Liver (tissue), 9 donors: ENCODE measurements around the gene TMPRSS2. TPM values are rescaled to one million over a fixed set of nuclear protein-coding genes. Genes with fewer than 3 reads are reported as not detected.

ENCODE experiments used
- DNase-seq: peaks from one replicate; pipeline ENCODE4 v3.0.0-alpha.2; 2017; ENCODE audit warnings: low spot score
- H3K27ac ChIP-seq, 2 donors: one replicate each; pipeline ENCODE4 v1.7.0; 2013; ENCODE audit warnings: inconsistent platforms in 2 of 2, low read length in 2 of 2, control low read depth in 1 of 2, low read depth in 1 of 2, mild to moderate bottlenecking in 1 of 2
- H3K27me3 ChIP-seq, 4 donors: one replicate each; pipeline versions ENCODE4 v1.6.1 to v1.7.0; 2013; ENCODE audit warnings: low read length in 3 of 4, inconsistent platforms in 1 of 4, mild to moderate bottlenecking in 1 of 4, moderate library complexity in 1 of 4; ENCODE audit not compliant: control insufficient read depth in 4 of 4, insufficient read depth in 4 of 4
- H3K36me3 ChIP-seq, 4 donors: one replicate each; pipeline versions ENCODE4 v1.6.1 to v1.7.0; 2013; ENCODE audit warnings: low read length in 3 of 4, mild to moderate bottlenecking in 3 of 4, low read depth in 1 of 4, moderate library complexity in 1 of 4; ENCODE audit not compliant: control insufficient read depth in 4 of 4, insufficient read depth in 3 of 4
- H3K4me1 ChIP-seq, 4 donors: one replicate each; pipeline versions ENCODE4 v1.6.1 to v1.7.0; 2013; ENCODE audit warnings: low read length in 3 of 4, mild to moderate bottlenecking in 3 of 4, moderate library complexity in 1 of 4; ENCODE audit not compliant: control insufficient read depth in 4 of 4, insufficient read depth in 4 of 4
- H3K4me3 ChIP-seq, 3 donors: one replicate each; pipeline versions ENCODE4 v1.6.1 to v1.7.0; 2013; ENCODE audit warnings: low read length in 3 of 3, control low read depth in 1 of 3, low read depth in 1 of 3, mild to moderate bottlenecking in 1 of 3
- H3K9ac ChIP-seq, 2 donors: one replicate each; pipeline ENCODE4 v1.7.0; 2013; ENCODE audit warnings: low read length in 2 of 2, mild to moderate bottlenecking in 2 of 2, moderate library complexity in 2 of 2, control low read depth in 1 of 2, low read depth in 1 of 2
- H3K9me3 ChIP-seq, 4 donors: one replicate each; pipeline versions ENCODE4 v1.6.1 to v1.7.0; 2013; ENCODE audit warnings: low read length in 3 of 4; ENCODE audit not compliant: control insufficient read depth in 4 of 4
- HNF4A ChIP-seq, 2 donors: conservative IDR thresholded peaks; 2 replicates each; pipeline ENCODE4 v1.6.1; 2016; ENCODE audit warnings: antibody characterized with exemption in 2 of 2, mild to moderate bottlenecking in 2 of 2
- RAD21 ChIP-seq, 2 donors: IDR thresholded peaks; 2 replicates each; pipeline ENCODE4 v1.6.1; 2016; ENCODE audit warnings: antibody characterized with exemption in 2 of 2, mild to moderate bottlenecking in 2 of 2
- RXRA ChIP-seq, 2 donors: IDR thresholded peaks; 2 replicates each; pipeline ENCODE4 v1.6.1; 2017 to 2018; ENCODE audit warnings: antibody characterized with exemption in 2 of 2, mild to moderate bottlenecking in 1 of 2
- SP1 ChIP-seq: IDR thresholded peaks from 2 replicates; pipeline ENCODE4 v1.6.1; 2018; ENCODE audit warnings: antibody characterized with exemption, mild to moderate bottlenecking
- TAF1 ChIP-seq: conservative IDR thresholded peaks from 2 replicates; pipeline ENCODE4 v1.6.1; 2016; ENCODE audit warnings: antibody characterized with exemption, mild to moderate bottlenecking
- YY1 ChIP-seq: IDR thresholded peaks from 2 replicates; pipeline ENCODE4 v1.6.1; 2016; ENCODE audit warnings: antibody characterized with exemption, mild to moderate bottlenecking
- WGBS: extraction: QIAGEN DNeasy Blood & Tissue Kit; methylation state at CpG from one replicate; pipeline ENCODE4 v1.1.7; 2013; 5-methylcytosine and 5-hydroxymethylcytosine counted together
- polyA plus RNA-seq, 2 donors: library from polyadenylated mRNA; stranded (reverse) in 1 of 2; unstranded in 1 of 2; fragments of 200-250 nt in 1 of 2; fragments of >200 nt in 1 of 2; fragmentation: Nextera tagmentation in 1 of 2; extraction: Ambion mirVana in 1 of 2; gene quantifications; one replicate each; pipeline versions ENCODE4 v1.2.1 to v1.2.3, GENCODE V29; 2013 to 2015
- total RNA-seq, 2 donors: library from RNA; depleted of rRNA; stranded (reverse); fragments of >200 nt; gene quantifications; one replicate each; pipeline ENCODE4 v1.2.3, GENCODE V29; 2014
- TF ChIP-seq, protein P1 (sequence below): IDR thresholded peaks from 2 replicates; pipeline ENCODE4 v1.6.1; 2016; ENCODE audit warnings: antibody characterized with exemption
- TF ChIP-seq, protein P2 (sequence below): IDR thresholded peaks from 2 replicates; pipeline ENCODE4 v1.6.1; 2016; ENCODE audit warnings: antibody characterized with exemption, mild to moderate bottlenecking
- TF ChIP-seq, protein P3 (sequence below): fragments of 150-350 bp; IDR thresholded peaks from 2 replicates; pipeline ENCODE4 v1.5.1; 2017; ENCODE audit warnings: improper control_type of control experiment, low read depth, low read length; ENCODE audit not compliant: missing input control
- donor health status: healthy.
- donor health status: healthy.
- donor health status: healthy.
- donor health status: healthy.
- donor health status: healthy.

The TMPRSS2 gene
- total RNA-seq (10 to 100 TPM in 1 of 2 donors, under 1 TPM in 1; 0.14 to 32.0 TPM), polyA plus RNA-seq (10 to 100 TPM in 1 of 2 donors, 1 to 10 TPM in 1; 4.6 to 18.2 TPM)

DNA sequence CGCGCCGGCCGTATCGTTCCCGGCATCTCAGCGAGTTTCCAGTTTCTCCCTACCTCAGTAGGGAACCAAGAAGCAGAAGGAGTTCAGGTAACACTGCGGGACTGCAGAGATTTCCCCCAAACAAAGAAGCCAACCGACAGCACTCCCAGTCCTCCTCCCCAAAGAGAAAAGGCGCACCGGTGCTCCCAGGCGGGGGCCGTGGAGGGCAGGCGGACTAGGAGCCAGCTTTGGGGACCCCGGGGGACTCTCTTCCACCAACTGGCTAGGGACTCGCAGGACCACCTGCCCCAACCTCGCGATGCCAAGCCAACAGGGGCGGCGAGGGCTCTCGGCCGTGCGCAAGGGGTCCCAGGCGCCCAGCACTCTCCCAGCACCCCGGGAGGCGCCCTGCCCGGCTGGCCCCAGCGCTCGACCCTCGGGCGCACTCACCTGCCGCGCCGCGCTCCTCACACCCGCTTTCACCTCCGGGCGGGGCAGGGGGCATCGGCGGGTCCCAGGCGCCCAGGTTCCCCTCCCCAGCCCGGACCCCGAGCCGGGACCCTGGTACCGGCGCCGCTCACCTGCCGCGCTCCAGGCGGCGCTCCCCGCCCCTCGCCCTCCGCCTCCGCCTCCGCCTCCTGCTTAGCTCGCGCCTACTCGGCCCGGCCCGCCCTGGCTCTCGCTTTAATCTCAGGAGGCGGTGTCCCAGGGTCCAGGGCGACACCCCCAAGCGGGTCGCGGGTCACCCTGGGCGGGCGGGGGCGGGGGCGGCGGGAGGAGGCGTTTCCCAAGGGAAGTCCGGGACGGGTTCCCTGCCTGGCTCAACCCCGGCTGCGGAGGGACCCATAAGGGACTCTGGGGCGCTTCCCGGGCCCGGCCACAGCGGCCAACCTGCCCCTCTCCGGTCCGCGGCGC, at the start of gene TMPRSS2:
Gene TMPRSS2, minus strand, starts transcription at position 638 of the 894 bp plus-strand sequence. CDS start 10,025 bp downstream, outside the sequence.
- TF ChIP-seq RXRA (IDR thresholded peaks at IDR 0.05) (peak; percentile 10 to 41), HNF4A (conservative IDR thresholded peaks at IDR 0.05) (peak; percentile 53 to 63), YY1 (no peak), SP1 (peak; percentile 18), RAD21 (IDR thresholded peaks at IDR 0.05) (peak in 1 of 2 donors; percentile 5)
- TF ChIP-seq, protein P1, sequence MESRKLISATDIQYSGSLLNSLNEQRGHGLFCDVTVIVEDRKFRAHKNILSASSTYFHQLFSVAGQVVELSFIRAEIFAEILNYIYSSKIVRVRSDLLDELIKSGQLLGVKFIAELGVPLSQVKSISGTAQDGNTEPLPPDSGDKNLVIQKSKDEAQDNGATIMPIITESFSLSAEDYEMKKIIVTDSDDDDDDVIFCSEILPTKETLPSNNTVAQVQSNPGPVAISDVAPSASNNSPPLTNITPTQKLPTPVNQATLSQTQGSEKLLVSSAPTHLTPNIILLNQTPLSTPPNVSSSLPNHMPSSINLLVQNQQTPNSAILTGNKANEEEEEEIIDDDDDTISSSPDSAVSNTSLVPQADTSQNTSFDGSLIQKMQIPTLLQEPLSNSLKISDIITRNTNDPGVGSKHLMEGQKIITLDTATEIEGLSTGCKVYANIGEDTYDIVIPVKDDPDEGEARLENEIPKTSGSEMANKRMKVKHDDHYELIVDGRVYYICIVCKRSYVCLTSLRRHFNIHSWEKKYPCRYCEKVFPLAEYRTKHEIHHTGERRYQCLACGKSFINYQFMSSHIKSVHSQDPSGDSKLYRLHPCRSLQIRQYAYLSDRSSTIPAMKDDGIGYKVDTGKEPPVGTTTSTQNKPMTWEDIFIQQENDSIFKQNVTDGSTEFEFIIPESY = no peak
- TF ChIP-seq, protein P2, sequence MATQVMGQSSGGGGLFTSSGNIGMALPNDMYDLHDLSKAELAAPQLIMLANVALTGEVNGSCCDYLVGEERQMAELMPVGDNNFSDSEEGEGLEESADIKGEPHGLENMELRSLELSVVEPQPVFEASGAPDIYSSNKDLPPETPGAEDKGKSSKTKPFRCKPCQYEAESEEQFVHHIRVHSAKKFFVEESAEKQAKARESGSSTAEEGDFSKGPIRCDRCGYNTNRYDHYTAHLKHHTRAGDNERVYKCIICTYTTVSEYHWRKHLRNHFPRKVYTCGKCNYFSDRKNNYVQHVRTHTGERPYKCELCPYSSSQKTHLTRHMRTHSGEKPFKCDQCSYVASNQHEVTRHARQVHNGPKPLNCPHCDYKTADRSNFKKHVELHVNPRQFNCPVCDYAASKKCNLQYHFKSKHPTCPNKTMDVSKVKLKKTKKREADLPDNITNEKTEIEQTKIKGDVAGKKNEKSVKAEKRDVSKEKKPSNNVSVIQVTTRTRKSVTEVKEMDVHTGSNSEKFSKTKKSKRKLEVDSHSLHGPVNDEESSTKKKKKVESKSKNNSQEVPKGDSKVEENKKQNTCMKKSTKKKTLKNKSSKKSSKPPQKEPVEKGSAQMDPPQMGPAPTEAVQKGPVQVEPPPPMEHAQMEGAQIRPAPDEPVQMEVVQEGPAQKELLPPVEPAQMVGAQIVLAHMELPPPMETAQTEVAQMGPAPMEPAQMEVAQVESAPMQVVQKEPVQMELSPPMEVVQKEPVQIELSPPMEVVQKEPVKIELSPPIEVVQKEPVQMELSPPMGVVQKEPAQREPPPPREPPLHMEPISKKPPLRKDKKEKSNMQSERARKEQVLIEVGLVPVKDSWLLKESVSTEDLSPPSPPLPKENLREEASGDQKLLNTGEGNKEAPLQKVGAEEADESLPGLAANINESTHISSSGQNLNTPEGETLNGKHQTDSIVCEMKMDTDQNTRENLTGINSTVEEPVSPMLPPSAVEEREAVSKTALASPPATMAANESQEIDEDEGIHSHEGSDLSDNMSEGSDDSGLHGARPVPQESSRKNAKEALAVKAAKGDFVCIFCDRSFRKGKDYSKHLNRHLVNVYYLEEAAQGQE = peak; percentile 82
- H3K9ac ChIP-seq = peak within 1 kb of the TSS; percentile 22 to 54

DNA sequence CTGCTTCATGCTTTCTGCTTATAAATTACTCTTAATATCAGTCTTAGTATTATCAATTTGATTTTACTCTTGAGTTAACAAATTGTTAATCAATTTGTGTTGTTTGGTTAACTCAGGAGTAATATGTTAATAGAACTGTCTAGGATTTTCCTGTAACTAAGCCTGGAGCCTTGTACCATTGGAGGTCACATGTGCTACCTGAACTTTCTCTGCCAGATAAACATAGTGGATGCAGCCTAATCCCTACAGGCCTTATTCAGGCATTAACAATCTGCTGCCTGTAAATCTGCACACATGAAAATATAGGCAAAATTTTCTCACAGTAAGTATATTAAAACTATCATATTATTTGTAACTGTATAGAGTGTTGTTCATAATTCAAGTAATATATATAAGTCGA, 47.1 kb upstream of the TMPRSS2 start:
- no peaks in the 10 kb centered on the region for H3K9me3 ChIP-seq
- no peak overlapping the region for H3K9ac ChIP-seq
- 93% methylated on average over 1 of the region's 1 CpG for WGBS
- no peak for DNase-seq
- no peak overlapping the region for H3K4me3 ChIP-seq
- TF ChIP-seq, protein P3, sequence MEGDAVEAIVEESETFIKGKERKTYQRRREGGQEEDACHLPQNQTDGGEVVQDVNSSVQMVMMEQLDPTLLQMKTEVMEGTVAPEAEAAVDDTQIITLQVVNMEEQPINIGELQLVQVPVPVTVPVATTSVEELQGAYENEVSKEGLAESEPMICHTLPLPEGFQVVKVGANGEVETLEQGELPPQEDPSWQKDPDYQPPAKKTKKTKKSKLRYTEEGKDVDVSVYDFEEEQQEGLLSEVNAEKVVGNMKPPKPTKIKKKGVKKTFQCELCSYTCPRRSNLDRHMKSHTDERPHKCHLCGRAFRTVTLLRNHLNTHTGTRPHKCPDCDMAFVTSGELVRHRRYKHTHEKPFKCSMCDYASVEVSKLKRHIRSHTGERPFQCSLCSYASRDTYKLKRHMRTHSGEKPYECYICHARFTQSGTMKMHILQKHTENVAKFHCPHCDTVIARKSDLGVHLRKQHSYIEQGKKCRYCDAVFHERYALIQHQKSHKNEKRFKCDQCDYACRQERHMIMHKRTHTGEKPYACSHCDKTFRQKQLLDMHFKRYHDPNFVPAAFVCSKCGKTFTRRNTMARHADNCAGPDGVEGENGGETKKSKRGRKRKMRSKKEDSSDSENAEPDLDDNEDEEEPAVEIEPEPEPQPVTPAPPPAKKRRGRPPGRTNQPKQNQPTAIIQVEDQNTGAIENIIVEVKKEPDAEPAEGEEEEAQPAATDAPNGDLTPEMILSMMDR = no peak
- no peak for TF ChIP-seq TAF1
- H3K27ac ChIP-seq = no peak overlapping the region
- no peaks in the 10 kb centered on the region for H3K36me3 ChIP-seq
- H3K4me1 ChIP-seq = no peaks in the 10 kb centered on the region
- H3K27me3 ChIP-seq = no peaks in the 10 kb centered on the region

More for the DNA sequence above, at the start of gene TMPRSS2:
- H3K27ac ChIP-seq = peak within 1 kb of the TSS; percentile 71 to 80
- peaks cover 0 to 3% (median 0%) of the 10 kb centered on the region in 4 donors for H3K36me3 ChIP-seq
- peak within 1 kb of the TSS; percentile 59 to 91 (median 83) for H3K4me3 ChIP-seq
- no peaks in the 10 kb centered on the region for H3K27me3 ChIP-seq
- 1% methylated on average over 85 of the region's 85 CpGs for WGBS
- peaks cover 16 to 35% (median 21%) of the 10 kb centered on the region in 4 donors for H3K4me1 ChIP-seq
- peak; percentile 50 for DNase-seq
- H3K9me3 ChIP-seq = no peaks in the 10 kb centered on the region
